Gastrocnemius medialis (tissue), 4 donors: ENCODE results near the gene NME4.

ENCODE experiments used
- POLR2A ChIP-seq, 2 donors: fragments of 450-650 bp; IDR thresholded peaks; one replicate each; pipeline ENCODE4 v1.6.1; 2017; ENCODE audit warnings: antibody characterized with exemption in 2 of 2, mild to moderate bottlenecking in 2 of 2, moderate library complexity in 2 of 2
- TF ChIP-seq, protein P1 (sequence below), 5 experiments: fragments of 450-650 bp in 3 of 5; fragments of 200-600 bp in 2 of 5; sonication (generic) in 2 of 5; IDR thresholded peaks in 4 of 5; conservative IDR thresholded peaks in 1 of 5; 1 replicate in 4 of 5; 2 replicates in 1 of 5; pipeline ENCODE4 v1.5.1; 2016 to 2019; ENCODE audit warnings: antibody characterized with exemption in 5 of 5, mild to moderate bottlenecking in 3 of 5, moderate library complexity in 3 of 5

DNA sequence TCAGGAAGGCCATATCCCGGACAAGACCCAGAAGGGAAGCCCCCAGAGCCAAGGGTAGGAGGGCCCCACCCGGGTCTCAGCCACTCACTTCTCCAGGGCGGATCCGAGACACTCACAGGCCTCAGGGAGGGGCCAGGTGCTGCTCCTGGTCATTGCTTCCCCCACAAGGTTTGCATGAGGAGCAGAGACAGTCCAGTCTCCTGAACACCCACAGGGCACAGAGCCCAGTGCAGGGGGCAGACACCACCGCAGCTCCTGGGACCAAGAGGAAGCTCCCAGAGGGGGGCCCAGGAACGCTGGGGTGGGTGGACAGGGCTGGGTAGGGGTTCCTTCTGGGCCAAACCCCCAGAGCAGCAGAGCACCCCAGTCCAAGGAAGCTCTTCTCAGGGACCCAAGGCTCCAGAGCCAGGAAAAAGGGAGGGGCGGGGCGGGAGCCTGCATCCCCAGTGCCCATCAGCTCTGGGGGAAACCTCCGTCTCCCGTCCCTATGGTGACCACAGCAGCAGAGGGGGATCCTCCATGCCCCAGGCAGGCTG is 26.0 kb upstream of the NME4 start:
- TF ChIP-seq, protein P1, sequence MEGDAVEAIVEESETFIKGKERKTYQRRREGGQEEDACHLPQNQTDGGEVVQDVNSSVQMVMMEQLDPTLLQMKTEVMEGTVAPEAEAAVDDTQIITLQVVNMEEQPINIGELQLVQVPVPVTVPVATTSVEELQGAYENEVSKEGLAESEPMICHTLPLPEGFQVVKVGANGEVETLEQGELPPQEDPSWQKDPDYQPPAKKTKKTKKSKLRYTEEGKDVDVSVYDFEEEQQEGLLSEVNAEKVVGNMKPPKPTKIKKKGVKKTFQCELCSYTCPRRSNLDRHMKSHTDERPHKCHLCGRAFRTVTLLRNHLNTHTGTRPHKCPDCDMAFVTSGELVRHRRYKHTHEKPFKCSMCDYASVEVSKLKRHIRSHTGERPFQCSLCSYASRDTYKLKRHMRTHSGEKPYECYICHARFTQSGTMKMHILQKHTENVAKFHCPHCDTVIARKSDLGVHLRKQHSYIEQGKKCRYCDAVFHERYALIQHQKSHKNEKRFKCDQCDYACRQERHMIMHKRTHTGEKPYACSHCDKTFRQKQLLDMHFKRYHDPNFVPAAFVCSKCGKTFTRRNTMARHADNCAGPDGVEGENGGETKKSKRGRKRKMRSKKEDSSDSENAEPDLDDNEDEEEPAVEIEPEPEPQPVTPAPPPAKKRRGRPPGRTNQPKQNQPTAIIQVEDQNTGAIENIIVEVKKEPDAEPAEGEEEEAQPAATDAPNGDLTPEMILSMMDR (IDR thresholded peaks at IDR 0.05 in 4 of 5, conservative IDR thresholded peaks at IDR 0.05 in 1 of 5), result no peak
- TF ChIP-seq POLR2A (IDR thresholded peaks at IDR 0.05), result no peak
